H54 (cell line): ENCODE measurements around the gene HOXB1.
"Not testable (repeated sequence)": the region's sequence is repeated elsewhere in the genome, so short reads cannot be mapped to it uniquely, and the experiment has no call there.

ENCODE experiments used
- DNase-seq: peaks from one replicate; pipeline ENCODE4 v3.0.0; 2011; ENCODE audit warnings: low spot score, mixed read lengths; ENCODE audit not compliant: insufficient read length
- FAIRE-seq: peaks from 3 replicates; lab custom pipeline; 2011; peaks lifted over from hg19 to GRCh38; lab: Jason Lieb, UNC
- POLR2A ChIP-seq: IDR thresholded peaks from 2 replicates; pipeline ENCODE4 v1.6.1; 2011; ENCODE audit warnings: low read depth, mild to moderate bottlenecking, low read length

Gene HOXB1

GRCh38 chr17:48487221-48487620 lies 43.6 kb downstream of the HOXB1 start:
- FAIRE-seq = no peak
- no peak for TF ChIP-seq POLR2A

GRCh38 chr17:48486557-48486956 lies 44.3 kb downstream of the HOXB1 start:
- TF ChIP-seq POLR2A = no peak
- FAIRE-seq = peak; percentile 87
- DNase-seq = peak; percentile 81

More at GRCh38 chr17:48487221-48487620, 43.6 kb downstream of the HOXB1 start:
- DNase-seq = no peak

GRCh38 chr17:48484850-48485249 lies 46.0 kb downstream of the HOXB1 start:
- no peak for TF ChIP-seq POLR2A
- peak; percentile 11 for FAIRE-seq
- no peak for DNase-seq

GRCh38 chr17:48484256-48484655 lies 46.6 kb downstream of the HOXB1 start:
- DNase-seq (no peak), FAIRE-seq (no peak)
- TF ChIP-seq POLR2A = no peak

GRCh38 chr17:48483471-48484131 lies 47.2 kb downstream of the HOXB1 start:
- no peak for TF ChIP-seq POLR2A
- DNase-seq = peak; percentile 74
- FAIRE-seq = peak; percentile 89

- 0 out of 2 replicates have a peak, but pooled peaks have one; percentile 22 for TF ChIP-seq POLR2A
- DNase-seq (no peak), FAIRE-seq (no peak)
These were observed 47.8 kb downstream of the HOXB1 start for GRCh38 chr17:48483004-48483403.

- DNase-seq, FAIRE-seq: not testable (repeated sequence)
These were observed 48.5 kb downstream of the HOXB1 start for GRCh38 chr17:48482301-48482700.

GRCh38 chr17:48479014-48479402 lies 51.8 kb downstream of the HOXB1 start:
- no peak for TF ChIP-seq POLR2A
- no peak for FAIRE-seq
- DNase-seq = no peak
